Esophagus muscularis mucosa (tissue), 4 donors: Measurements from ENCODE around the gene ARFGAP1.

Experiments used
- CTCF ChIP-seq, 3 experiments: fragments of 200-600 bp in 2 of 3; fragments of 450-650 bp in 1 of 3; sonication (generic) in 2 of 3; IDR thresholded peaks; one replicate each; pipeline ENCODE4 v1.5.1; 2017 to 2019; ENCODE audit warnings: antibody characterized with exemption in 3 of 3, mild to moderate bottlenecking in 2 of 3, moderate library complexity in 1 of 3
- EP300 ChIP-seq: sonication (generic); formaldehyde crosslinking; IDR thresholded peaks from one replicate; pipeline ENCODE4 v1.6.1; 2017; ENCODE audit warnings: antibody characterized with exemption
- POLR2A ChIP-seq: fragments of 450-650 bp; IDR thresholded peaks from one replicate; pipeline ENCODE4 v1.6.1; 2017; ENCODE audit warnings: antibody characterized with exemption, moderate library complexity, mild to moderate bottlenecking, low read depth
- POLR2AphosphoS5 ChIP-seq, 2 donors: sonication (generic); formaldehyde crosslinking; IDR thresholded peaks; one replicate each; pipeline ENCODE4 v1.6.1; 2017; ENCODE audit warnings: antibody characterized with exemption in 2 of 2

GRCh38 chr20:63317601-63318291 lies 45.1 kb downstream of the ARFGAP1 start:
- no peak for TF ChIP-seq CTCF (IDR thresholded peaks at IDR 0.05)
- TF ChIP-seq POLR2A: no peak
- no peak for TF ChIP-seq POLR2AphosphoS5 (IDR thresholded peaks at IDR 0.05)
- TF ChIP-seq EP300: no peak
